Nephron (organoid): Measurements from ENCODE around the gene UQCC5.
A peak's percentile ranks its signal among the peaks of the same experiment; 100 is the strongest.

ENCODE experiments used
- H3K27ac Mint-ChIP-seq, 3 experiments: 2 replicates each; pipeline ENCODE4 v1.8.0; 2020; ENCODE audit warnings: mixed read lengths in 3 of 3, mild to moderate bottlenecking in 2 of 3, moderate library complexity in 1 of 3
- H3K27me3 Mint-ChIP-seq: 2 replicates; pipeline ENCODE4 v1.8.0; 2021; ENCODE audit warnings: low read depth, mild to moderate bottlenecking, moderate library complexity, mixed read lengths
- H3K36me3 Mint-ChIP-seq: 2 replicates; pipeline ENCODE4 v1.8.0; 2020; ENCODE audit warnings: low read depth, mixed read lengths
- H3K4me1 Mint-ChIP-seq: 2 replicates; pipeline ENCODE4 v1.8.0; 2020; ENCODE audit warnings: mixed read lengths
- H3K4me3 Mint-ChIP-seq, 3 experiments: 2 replicates each; pipeline ENCODE4 v1.8.0; 2020; ENCODE audit warnings: mild to moderate bottlenecking in 3 of 3, mixed read lengths in 3 of 3, moderate library complexity in 2 of 3
- H3K9me3 Mint-ChIP-seq: 2 replicates; pipeline ENCODE4 v1.8.0; 2020; ENCODE audit warnings: mixed read lengths
- TF ChIP-seq, protein P1 (sequence below), 3 experiments: fragments of 200-600 bp; sonication (generic); IDR thresholded peaks; one replicate each; pipeline ENCODE4 v1.5.0; 2021; ENCODE audit warnings: antibody characterized with exemption in 3 of 3; ENCODE audit not compliant: unreplicated experiment in 3 of 3

The UQCC5 gene

DNA sequence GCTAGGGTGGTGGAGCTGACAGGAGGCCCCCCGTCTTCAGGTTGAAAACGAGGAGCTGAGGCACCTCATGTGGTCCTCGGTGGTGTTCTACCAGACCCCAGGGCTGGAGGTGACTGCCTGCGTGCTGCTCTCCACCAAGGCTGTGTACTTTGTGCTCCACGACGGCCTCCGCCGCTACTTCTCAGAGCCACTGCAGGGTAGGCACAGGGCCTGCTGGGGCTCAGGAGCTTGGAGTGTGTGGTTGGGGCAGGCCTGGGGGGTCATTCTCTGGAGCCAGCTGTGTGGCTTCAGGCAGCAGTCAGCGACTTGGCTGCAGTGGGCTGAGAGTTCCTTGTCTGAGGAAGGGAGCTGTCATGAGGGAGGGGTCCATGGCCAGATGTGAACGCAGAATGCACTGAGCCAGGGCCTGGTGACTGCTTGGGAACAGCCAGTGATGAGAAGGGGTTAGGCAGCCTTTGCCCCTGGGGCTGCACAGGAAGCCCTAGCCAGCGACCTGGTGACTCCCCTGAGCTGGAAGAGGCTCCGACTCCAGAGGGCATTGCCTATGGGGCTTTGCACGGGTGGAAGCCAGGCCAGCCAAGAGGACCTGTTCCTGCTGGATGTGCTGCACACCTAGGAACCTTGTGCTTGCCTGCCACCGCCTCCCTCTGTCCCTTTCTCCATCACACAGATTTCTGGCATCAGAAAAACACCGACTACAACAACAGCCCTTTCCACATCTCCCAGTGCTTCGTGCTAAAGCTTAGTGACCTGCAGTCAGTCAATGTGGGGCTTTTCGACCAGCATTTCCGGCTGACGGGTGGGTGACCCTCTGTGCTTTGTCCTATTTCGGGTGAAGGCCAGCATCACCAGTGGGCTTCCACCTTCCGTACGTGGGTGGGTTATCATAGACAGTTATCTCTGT is 46.1 kb upstream of the UQCC5 start:
- H3K27ac Mint-ChIP-seq = peak overlapping the region in 1 of 3 experiments; percentile 1
- H3K4me3 Mint-ChIP-seq = no peak overlapping the region
- TF ChIP-seq, protein P1, sequence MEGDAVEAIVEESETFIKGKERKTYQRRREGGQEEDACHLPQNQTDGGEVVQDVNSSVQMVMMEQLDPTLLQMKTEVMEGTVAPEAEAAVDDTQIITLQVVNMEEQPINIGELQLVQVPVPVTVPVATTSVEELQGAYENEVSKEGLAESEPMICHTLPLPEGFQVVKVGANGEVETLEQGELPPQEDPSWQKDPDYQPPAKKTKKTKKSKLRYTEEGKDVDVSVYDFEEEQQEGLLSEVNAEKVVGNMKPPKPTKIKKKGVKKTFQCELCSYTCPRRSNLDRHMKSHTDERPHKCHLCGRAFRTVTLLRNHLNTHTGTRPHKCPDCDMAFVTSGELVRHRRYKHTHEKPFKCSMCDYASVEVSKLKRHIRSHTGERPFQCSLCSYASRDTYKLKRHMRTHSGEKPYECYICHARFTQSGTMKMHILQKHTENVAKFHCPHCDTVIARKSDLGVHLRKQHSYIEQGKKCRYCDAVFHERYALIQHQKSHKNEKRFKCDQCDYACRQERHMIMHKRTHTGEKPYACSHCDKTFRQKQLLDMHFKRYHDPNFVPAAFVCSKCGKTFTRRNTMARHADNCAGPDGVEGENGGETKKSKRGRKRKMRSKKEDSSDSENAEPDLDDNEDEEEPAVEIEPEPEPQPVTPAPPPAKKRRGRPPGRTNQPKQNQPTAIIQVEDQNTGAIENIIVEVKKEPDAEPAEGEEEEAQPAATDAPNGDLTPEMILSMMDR (IDR thresholded peaks at IDR 0.05; ENCODE audit: unreplicated experiment in 3 of 3) = no peak
- H3K9me3 Mint-ChIP-seq = no peaks in the 10 kb centered on the region
- no peaks in the 10 kb centered on the region for H3K27me3 Mint-ChIP-seq
- peaks cover 34% of the 10 kb centered on the region for H3K36me3 Mint-ChIP-seq
- H3K4me1 Mint-ChIP-seq = peaks cover 5% of the 10 kb centered on the region

DNA sequence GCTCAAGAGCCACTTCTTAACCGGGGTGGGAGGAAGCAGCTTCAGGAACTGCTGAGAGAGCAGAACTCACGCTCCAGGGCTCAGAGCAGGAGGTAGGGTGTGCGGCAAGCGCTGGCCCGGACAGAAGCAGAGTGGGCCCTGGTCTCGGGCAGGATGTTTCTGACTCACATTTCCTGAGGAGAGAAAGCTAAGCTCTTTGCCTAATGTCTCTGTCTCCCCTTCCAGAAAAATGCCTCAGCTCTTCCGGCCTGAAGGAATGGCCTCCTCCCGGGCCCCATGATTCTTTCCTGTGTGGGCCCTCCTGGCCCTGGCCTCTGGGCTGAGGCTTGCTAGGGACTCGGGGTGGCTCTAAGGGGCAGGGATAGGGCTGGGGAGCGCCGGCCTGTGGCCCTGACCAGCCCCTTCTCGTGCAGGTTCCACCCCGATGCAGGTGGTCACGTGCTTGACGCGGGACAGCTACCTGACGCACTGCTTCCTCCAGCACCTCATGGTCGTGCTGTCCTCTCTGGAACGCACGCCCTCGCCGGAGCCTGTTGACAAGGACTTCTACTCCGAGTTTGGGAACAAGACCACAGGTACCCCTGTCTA is 45.4 kb upstream of the UQCC5 start:
- TF ChIP-seq, protein P1 (IDR thresholded peaks at IDR 0.05; ENCODE audit: unreplicated experiment in 3 of 3) = no peak
- H3K36me3 Mint-ChIP-seq = peaks cover 29% of the 10 kb centered on the region
- H3K4me3 Mint-ChIP-seq = no peak overlapping the region
- H3K27ac Mint-ChIP-seq = peak overlapping the region in 1 of 3 experiments; percentile 1
- peaks cover 5% of the 10 kb centered on the region for H3K4me1 Mint-ChIP-seq
- H3K9me3 Mint-ChIP-seq = no peaks in the 10 kb centered on the region
- H3K27me3 Mint-ChIP-seq = no peaks in the 10 kb centered on the region

DNA sequence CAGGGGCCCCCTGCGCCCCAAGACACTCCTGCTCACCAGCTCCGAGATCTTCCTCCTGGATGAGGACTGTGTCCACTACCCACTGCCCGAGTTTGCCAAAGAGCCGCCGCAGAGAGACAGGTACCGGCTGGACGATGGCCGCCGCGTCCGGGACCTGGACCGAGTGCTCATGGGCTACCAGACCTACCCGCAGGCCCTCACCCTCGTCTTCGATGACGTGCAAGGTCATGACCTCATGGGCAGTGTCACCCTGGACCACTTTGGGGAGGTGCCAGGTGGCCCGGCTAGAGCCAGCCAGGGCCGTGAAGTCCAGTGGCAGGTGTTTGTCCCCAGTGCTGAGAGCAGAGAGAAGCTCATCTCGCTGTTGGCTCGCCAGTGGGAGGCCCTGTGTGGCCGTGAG is 44.3 kb upstream of the UQCC5 start:
- TF ChIP-seq, protein P1 (IDR thresholded peaks at IDR 0.05; ENCODE audit: unreplicated experiment in 3 of 3) = no peak
- no peak overlapping the region for H3K27ac Mint-ChIP-seq
- peaks cover 5% of the 10 kb centered on the region for H3K4me1 Mint-ChIP-seq
- peaks cover 29% of the 10 kb centered on the region for H3K36me3 Mint-ChIP-seq
- no peaks in the 10 kb centered on the region for H3K27me3 Mint-ChIP-seq
- H3K4me3 Mint-ChIP-seq = no peak overlapping the region
- H3K9me3 Mint-ChIP-seq = no peaks in the 10 kb centered on the region

DNA sequence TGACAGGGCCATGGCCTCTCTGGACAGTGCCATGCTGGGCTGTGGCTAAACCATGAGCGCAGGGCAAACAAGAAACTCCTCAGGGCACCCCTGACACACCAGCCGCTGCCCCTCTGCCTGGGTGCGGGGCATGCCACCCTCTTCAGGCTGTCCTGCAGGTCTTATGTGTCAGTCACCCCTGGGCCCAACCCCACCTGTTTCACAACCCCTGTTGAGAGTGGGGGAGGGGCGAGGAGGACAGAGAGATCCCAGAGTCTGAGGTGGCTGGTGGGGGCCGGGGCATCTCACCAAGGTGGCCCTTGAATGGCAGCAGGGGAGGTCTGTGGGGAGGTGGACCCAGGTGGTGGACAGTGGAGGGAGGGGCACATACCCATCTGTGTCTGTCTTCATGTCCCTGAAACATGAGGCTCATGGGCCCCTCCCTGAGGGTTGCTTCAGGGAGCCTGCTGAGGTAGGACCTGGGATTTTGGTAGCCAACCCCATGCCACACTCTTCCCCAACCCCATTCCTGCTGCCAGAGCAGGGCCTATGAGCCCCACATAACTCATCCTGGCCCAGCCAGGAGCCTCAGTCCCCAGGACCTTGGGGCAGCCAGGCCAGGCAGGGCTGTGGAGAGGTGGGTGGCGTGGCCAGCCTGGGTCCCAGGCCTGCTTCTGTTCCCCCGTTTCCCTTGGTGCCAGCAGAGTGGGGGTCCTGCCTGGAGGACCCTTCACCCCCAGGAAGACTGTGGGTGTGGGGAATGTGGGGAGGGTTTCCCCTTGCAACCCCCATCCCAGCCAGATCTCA is 43.0 kb upstream of the UQCC5 start:
- TF ChIP-seq, protein P1 (IDR thresholded peaks at IDR 0.05; ENCODE audit: unreplicated experiment in 3 of 3) = no peak
- no peak overlapping the region for H3K4me3 Mint-ChIP-seq
- H3K4me1 Mint-ChIP-seq = peaks cover 5% of the 10 kb centered on the region
- no peaks in the 10 kb centered on the region for H3K9me3 Mint-ChIP-seq
- H3K36me3 Mint-ChIP-seq = peaks cover 24% of the 10 kb centered on the region
- H3K27me3 Mint-ChIP-seq = no peaks in the 10 kb centered on the region
- no peak overlapping the region for H3K27ac Mint-ChIP-seq

DNA sequence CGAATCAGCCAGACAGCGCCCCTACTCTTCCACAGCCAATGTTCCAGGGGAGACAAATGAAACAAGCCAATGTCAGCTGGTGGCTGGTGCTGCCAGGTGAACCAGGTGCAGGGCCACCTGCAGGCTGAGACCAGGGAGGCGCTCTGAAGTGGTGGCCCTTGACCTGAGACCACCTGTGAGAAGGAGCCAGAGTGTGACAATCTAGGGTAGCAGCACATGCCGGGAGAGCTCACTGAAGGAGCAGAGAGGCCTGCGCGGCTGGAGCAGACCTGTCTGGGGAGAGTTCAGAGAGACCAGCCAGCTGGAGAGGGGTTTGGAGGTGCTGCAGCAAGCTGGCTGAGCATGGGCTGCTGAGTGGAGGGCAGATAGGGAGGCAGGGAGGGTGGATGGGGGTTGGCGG is 42.0 kb upstream of the UQCC5 start:
- peaks cover 5% of the 10 kb centered on the region for H3K4me1 Mint-ChIP-seq
- peak overlapping the region in 1 of 3 experiments; percentile 9 for H3K27ac Mint-ChIP-seq
- TF ChIP-seq, protein P1 (IDR thresholded peaks at IDR 0.05; ENCODE audit: unreplicated experiment in 3 of 3) = no peak
- H3K4me3 Mint-ChIP-seq = no peak overlapping the region
- H3K27me3 Mint-ChIP-seq = no peaks in the 10 kb centered on the region
- peaks cover 24% of the 10 kb centered on the region for H3K36me3 Mint-ChIP-seq
- H3K9me3 Mint-ChIP-seq = no peaks in the 10 kb centered on the region
